PC-3 (cell line): Measurements from ENCODE around the gene SCN8A.
"Not testable (repeated sequence)": the region's sequence is repeated elsewhere in the genome, so short reads cannot be mapped to it uniquely, and the experiment has no call there.

Experiments
- EZH2phosphoT487 ChIP-seq: fragments of 300-600 bp; sonication (generic); IDR thresholded peaks from 2 replicates; pipeline ENCODE4 v1.6.1; 2018; ENCODE audit warnings: mild to moderate bottlenecking, antibody characterized with exemption, low read length, borderline replicate concordance
- TF ChIP-seq, protein P1 (sequence below): fragments of 300-600 bp; sonication (generic); conservative IDR thresholded peaks from 2 replicates; pipeline ENCODE4 v1.5.1; 2017; ENCODE audit warnings: antibody characterized with exemption, low read depth, mild to moderate bottlenecking, low read length

DNA sequence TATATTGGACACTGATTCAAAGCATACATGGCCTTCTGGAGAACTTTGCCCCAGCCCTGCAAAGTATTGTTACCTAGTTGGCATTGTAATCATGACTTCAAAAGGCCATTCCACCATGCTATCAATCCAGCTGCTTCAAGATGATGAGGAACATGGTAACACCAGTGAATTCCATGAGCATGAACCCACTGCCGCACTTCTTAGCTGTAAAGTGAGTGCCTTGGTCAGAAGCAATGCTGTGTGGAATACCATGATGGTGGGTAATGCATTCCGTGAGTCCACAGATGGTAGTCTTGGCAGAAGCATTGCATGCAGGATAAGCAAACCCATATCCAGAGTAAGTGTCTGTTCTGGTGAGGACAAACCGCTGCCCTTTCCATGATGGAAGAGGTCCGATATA, 207.0 kb downstream of the SCN8A start:
- not testable (repeated sequence) for TF ChIP-seq EZH2phosphoT487
- TF ChIP-seq, protein P1, sequence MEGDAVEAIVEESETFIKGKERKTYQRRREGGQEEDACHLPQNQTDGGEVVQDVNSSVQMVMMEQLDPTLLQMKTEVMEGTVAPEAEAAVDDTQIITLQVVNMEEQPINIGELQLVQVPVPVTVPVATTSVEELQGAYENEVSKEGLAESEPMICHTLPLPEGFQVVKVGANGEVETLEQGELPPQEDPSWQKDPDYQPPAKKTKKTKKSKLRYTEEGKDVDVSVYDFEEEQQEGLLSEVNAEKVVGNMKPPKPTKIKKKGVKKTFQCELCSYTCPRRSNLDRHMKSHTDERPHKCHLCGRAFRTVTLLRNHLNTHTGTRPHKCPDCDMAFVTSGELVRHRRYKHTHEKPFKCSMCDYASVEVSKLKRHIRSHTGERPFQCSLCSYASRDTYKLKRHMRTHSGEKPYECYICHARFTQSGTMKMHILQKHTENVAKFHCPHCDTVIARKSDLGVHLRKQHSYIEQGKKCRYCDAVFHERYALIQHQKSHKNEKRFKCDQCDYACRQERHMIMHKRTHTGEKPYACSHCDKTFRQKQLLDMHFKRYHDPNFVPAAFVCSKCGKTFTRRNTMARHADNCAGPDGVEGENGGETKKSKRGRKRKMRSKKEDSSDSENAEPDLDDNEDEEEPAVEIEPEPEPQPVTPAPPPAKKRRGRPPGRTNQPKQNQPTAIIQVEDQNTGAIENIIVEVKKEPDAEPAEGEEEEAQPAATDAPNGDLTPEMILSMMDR, result not testable (repeated sequence)
